ENCODE measurements around the gene RMP24.

RMP24 gene

DNA sequence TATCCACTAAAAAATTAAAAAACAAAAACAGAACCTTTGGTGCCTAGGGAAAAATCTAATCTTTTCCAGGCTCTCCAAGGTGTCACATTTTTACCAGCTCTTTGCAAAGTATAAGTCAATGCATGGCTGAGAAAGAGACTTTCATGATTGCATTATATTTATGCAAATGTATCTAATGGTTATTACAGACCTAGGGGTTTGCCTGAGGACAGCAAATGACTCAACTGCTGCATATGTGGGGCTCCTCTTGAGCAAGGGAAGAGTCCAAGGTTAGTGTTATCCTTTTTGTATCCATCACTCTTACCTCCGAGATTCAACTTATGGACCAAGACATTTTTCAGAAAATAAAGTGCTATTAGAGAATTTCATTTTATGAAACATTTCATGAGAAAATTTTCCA, 33.9 kb upstream of the RMP24 start:
- H3K27ac ChIP-seq (replicated peaks in 1 of 4): peak overlapping the region; percentile 33 to 49 (median 41)
- no peak overlapping the region for H3K4me3 ChIP-seq
- H3K4me1 ChIP-seq: peaks cover 0 to 22% (median 18%) of the 10 kb centered on the region in 4 donors
- DNase-seq (ENCODE audit: extremely low spot score): peak; percentile 19
- H3K36me3 ChIP-seq: no peaks in the 10 kb centered on the region
- TF ChIP-seq POLR2AphosphoS5 (IDR thresholded peaks at IDR 0.05) (no peak), EP300 (IDR thresholded peaks at IDR 0.05) (no peak), CTCF (IDR thresholded peaks at IDR 0.05) (no peak), POLR2A (IDR thresholded peaks at IDR 0.05; ENCODE audit: low read depth) (no peak)
- no peaks in the 10 kb centered on the region for H3K27me3 ChIP-seq
- intact Hi-C loops (cut with DNase I): loop anchor here (10.0 kb wide), 1 partner anchor 104 kb away; no protein-coding TSS in a partner anchor
- 79% methylated on average over 1 of the region's 1 CpG for WGBS
- H3K9me3 ChIP-seq: no peaks in the 10 kb centered on the region

DNA sequence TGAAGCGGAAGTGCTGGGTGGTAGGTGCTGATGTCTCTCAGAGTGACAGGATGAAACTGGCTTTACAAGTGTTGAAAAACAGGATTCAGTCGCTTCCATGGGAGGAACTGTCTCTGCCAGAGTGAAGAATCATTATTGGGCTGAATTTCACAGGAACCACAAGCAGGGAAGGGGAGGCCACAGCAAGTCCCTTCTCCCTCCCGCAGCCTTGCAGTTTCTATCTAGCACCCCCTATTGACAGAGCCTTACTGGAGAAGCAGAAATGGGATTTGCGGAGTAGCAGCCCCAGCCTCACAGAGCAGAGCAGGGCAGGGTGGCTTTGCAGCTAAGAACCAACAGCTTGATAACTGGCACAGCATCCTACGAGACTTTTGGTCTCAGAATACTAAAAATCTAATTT, 33.3 kb upstream of the RMP24 start:
- TF ChIP-seq CTCF (IDR thresholded peaks at IDR 0.05) (peak; percentile 23 to 40 (median 24)), POLR2A (IDR thresholded peaks at IDR 0.05; ENCODE audit: low read depth) (no peak)
- intact Hi-C loops (cut with DNase I): loop anchor here (10.0 kb wide), 1 partner anchor 104 kb away; no protein-coding TSS in a partner anchor

GRCh38 chr18:35941299-35941698, 31.2 kb upstream of the RMP24 start:
- no peak overlapping the region for H3K27ac ChIP-seq (replicated peaks in 1 of 4)
- no peaks in the 10 kb centered on the region for H3K36me3 ChIP-seq
- no peak overlapping the region for H3K4me3 ChIP-seq
- no peak for DNase-seq (ENCODE audit: extremely low spot score)
- H3K4me1 ChIP-seq: peaks cover 0 to 22% (median 18%) of the 10 kb centered on the region in 4 donors
- no peaks in the 10 kb centered on the region for H3K9me3 ChIP-seq
- no peaks in the 10 kb centered on the region for H3K27me3 ChIP-seq
- 80% methylated on average over 6 of the region's 6 CpGs for WGBS
- intact Hi-C loops (cut with DNase I): no loop called here
- TF ChIP-seq POLR2AphosphoS5 (IDR thresholded peaks at IDR 0.05): no peak
- TF ChIP-seq CTCF (IDR thresholded peaks at IDR 0.05): no peak
- no peak for TF ChIP-seq EP300 (IDR thresholded peaks at IDR 0.05)
- TF ChIP-seq POLR2A (IDR thresholded peaks at IDR 0.05; ENCODE audit: low read depth): no peak

More for the DNA sequence above, 33.3 kb upstream of the RMP24 start:
- DNase-seq (ENCODE audit: extremely low spot score): peak; percentile 86
- H3K36me3 ChIP-seq: no peaks in the 10 kb centered on the region
- no peaks in the 10 kb centered on the region for H3K9me3 ChIP-seq
- H3K27me3 ChIP-seq: no peaks in the 10 kb centered on the region
- no peak overlapping the region for H3K4me3 ChIP-seq
- peaks cover 0 to 22% (median 18%) of the 10 kb centered on the region in 4 donors for H3K4me1 ChIP-seq
- 54% methylated on average over 5 of the region's 5 CpGs for WGBS
- peak overlapping the region; percentile 33 to 49 (median 41) for H3K27ac ChIP-seq (replicated peaks in 1 of 4)

GRCh38 chr18:35942133-35942532, 30.3 kb upstream of the RMP24 start:
- Histone ChIP-seq H3K4me3 (no peak overlapping the region), H3K27me3 (no peaks in the 10 kb centered on the region), H3K36me3 (no peaks in the 10 kb centered on the region), H3K4me1 (peaks cover 0 to 22% (median 18%) of the 10 kb centered on the region in 4 donors), H3K9me3 (no peaks in the 10 kb centered on the region), H3K27ac (replicated peaks in 1 of 4) (no peak overlapping the region)
- no peak for DNase-seq (ENCODE audit: extremely low spot score)
- intact Hi-C loops (cut with DNase I): no loop called here
- TF ChIP-seq POLR2A (IDR thresholded peaks at IDR 0.05; ENCODE audit: low read depth) (no peak), CTCF (IDR thresholded peaks at IDR 0.05) (no peak), POLR2AphosphoS5 (IDR thresholded peaks at IDR 0.05) (no peak), EP300 (IDR thresholded peaks at IDR 0.05) (no peak)

DNA sequence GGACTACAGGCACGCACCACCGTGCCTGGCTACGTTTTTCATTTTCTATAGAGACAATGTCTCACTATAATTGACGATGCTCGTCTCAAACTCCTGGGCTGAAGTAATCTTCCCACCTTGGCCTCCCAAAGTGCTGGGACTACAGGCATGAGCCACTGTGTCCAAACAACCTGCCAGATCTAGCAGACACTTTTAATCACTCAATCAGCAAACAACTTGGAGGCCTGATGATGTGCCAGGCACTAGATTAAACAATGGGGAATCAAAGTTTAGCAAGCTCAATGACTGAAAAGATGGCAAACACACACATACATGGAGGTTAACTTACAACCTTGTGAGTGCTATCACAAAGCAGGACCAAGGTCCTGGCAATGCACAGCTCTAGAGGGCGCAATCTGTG, 29.8 kb upstream of the RMP24 start:
- Histone ChIP-seq H3K4me1 (peaks cover 0 to 19% (median 16%) of the 10 kb centered on the region in 4 donors), H3K27me3 (no peaks in the 10 kb centered on the region), H3K9me3 (no peaks in the 10 kb centered on the region), H3K36me3 (no peaks in the 10 kb centered on the region), H3K27ac (replicated peaks in 1 of 4) (no peak overlapping the region), H3K4me3 (no peak overlapping the region)
- peak; percentile 87 for DNase-seq (ENCODE audit: extremely low spot score)
- WGBS: 92% methylated on average over 6 of the region's 6 CpGs
- intact Hi-C loops (cut with DNase I): no loop called here
- TF ChIP-seq POLR2AphosphoS5 (IDR thresholded peaks at IDR 0.05) (no peak), CTCF (IDR thresholded peaks at IDR 0.05) (no peak), EP300 (IDR thresholded peaks at IDR 0.05) (no peak), POLR2A (IDR thresholded peaks at IDR 0.05; ENCODE audit: low read depth) (no peak)
